NB4 (cell line): ENCODE data around the gene SMIM11.
"Not testable (repeated sequence)": the region's sequence is repeated elsewhere in the genome, so short reads cannot be mapped to it uniquely, and the experiment has no call there.

Experiments
- DNase-seq: peaks from one replicate; pipeline ENCODE4 v3.0.0; 2010; ENCODE audit warnings: low read depth
- H3K4me3 ChIP-seq: one replicate; pipeline ENCODE4 v1.5.1; 2011; ENCODE audit warnings: mild to moderate bottlenecking, low read depth, low read length, moderate library complexity

Gene SMIM11

GRCh38 chr21:34405686-34406085 lies 30.4 kb downstream of the SMIM11 start:
- DNase-seq: not testable (repeated sequence)

GRCh38 chr21:34406102-34406501 lies 30.8 kb downstream of the SMIM11 start:
- not testable (repeated sequence) for DNase-seq, H3K4me3 ChIP-seq

More at GRCh38 chr21:34405686-34406085, 30.4 kb downstream of the SMIM11 start:
- not testable (repeated sequence) for H3K4me3 ChIP-seq

GRCh38 chr21:34406676-34407075 lies 31.4 kb downstream of the SMIM11 start:
- DNase-seq, H3K4me3 ChIP-seq: not testable (repeated sequence)

- not testable (repeated sequence) for H3K4me3 ChIP-seq, DNase-seq
Measured at GRCh38 chr21:34407294-34407693, 32.0 kb downstream of the SMIM11 start.

GRCh38 chr21:34417448-34418077 lies 42.3 kb downstream of the SMIM11 start:
- H3K4me3 ChIP-seq, DNase-seq: not testable (repeated sequence)

GRCh38 chr21:34423805-34424204 lies 48.5 kb downstream of the SMIM11 start, which contains the start of gene SMIM34:
SMIM34 (minus strand) TSS chr21:34423951; CDS start chr21:34423839, 112 bp downstream.
- not testable (repeated sequence) for DNase-seq

GRCh38 chr21:34427339-34427738 lies 52.0 kb downstream of the SMIM11 start:
- DNase-seq, H3K4me3 ChIP-seq: not testable (repeated sequence)

More at GRCh38 chr21:34423805-34424204, 48.5 kb downstream of the SMIM11 start, which contains the start of gene SMIM34:
- not testable (repeated sequence) for H3K4me3 ChIP-seq

GRCh38 chr21:34428441-34428840 lies 53.1 kb downstream of the SMIM11 start:
- H3K4me3 ChIP-seq, DNase-seq: not testable (repeated sequence)

GRCh38 chr21:34429710-34430109 lies 54.4 kb downstream of the SMIM11 start:
- not testable (repeated sequence) for DNase-seq, H3K4me3 ChIP-seq
